ENCODE results near the gene ATXN7L3. TPM values are rescaled to one million over a fixed set of nuclear protein-coding genes. Genes with fewer than 3 reads are reported as not detected.
"Not testable (repeated sequence)": the region's sequence is repeated elsewhere in the genome, so short reads cannot be mapped to it uniquely, and the experiment has no call there.

The ATXN7L3 gene
- total RNA-seq, 1 donor from 2014 or later, result 64.4 TPM

GRCh38 chr17:44178133-44178532, 21.6 kb downstream of the ATXN7L3 start:
- DNase-seq (ENCODE audit: low spot score in 2 of 2) (no peak), FAIRE-seq (no peak)

GRCh38 chr17:44177640-44178039, 22.0 kb downstream of the ATXN7L3 start:
- DNase-seq (ENCODE audit: low spot score in 2 of 2) (no peak), FAIRE-seq (no peak)

GRCh38 chr17:44176671-44177501, 22.8 kb downstream of the ATXN7L3 start:
- no peak for FAIRE-seq
- DNase-seq (ENCODE audit: low spot score in 2 of 2), result no peak

GRCh38 chr17:44176257-44176656, 23.4 kb downstream of the ATXN7L3 start:
- FAIRE-seq (no peak), DNase-seq (ENCODE audit: low spot score in 2 of 2) (no peak)

GRCh38 chr17:44174427-44174826, 25.3 kb downstream of the ATXN7L3 start:
- DNase-seq (ENCODE audit: low spot score in 2 of 2), result no peak
- no peak for FAIRE-seq

GRCh38 chr17:44171931-44172455, 27.7 kb downstream of the ATXN7L3 start:
- no peak for FAIRE-seq

GRCh38 chr17:44170499-44171201, 29.0 kb downstream of the ATXN7L3 start, which contains the start of gene ASB16:
Gene ASB16 (plus strand): TSS chr17:44170704. CDS start chr17:44170790, 86 bp downstream.
- no peak for FAIRE-seq
- no peak for DNase-seq (ENCODE audit: low spot score in 2 of 2)

More at GRCh38 chr17:44171931-44172455, 27.7 kb downstream of the ATXN7L3 start:
- no peak for DNase-seq (ENCODE audit: low spot score in 2 of 2)

- no peak for DNase-seq (ENCODE audit: low spot score in 2 of 2)
These were observed 29.6 kb downstream of the ATXN7L3 start for GRCh38 chr17:44170135-44170498.

GRCh38 chr17:44167181-44167861, 32.4 kb downstream of the ATXN7L3 start:
- no peak for FAIRE-seq

More at GRCh38 chr17:44170135-44170498, 29.6 kb downstream of the ATXN7L3 start:
- FAIRE-seq, result no peak

GRCh38 chr17:44164476-44164875, 35.2 kb downstream of the ATXN7L3 start:
- no peak for DNase-seq (ENCODE audit: low spot score in 2 of 2)
- no peak for FAIRE-seq

More at GRCh38 chr17:44167181-44167861, 32.4 kb downstream of the ATXN7L3 start:
- no peak for DNase-seq (ENCODE audit: low spot score in 2 of 2)

- DNase-seq (ENCODE audit: low spot score in 2 of 2) (no peak), FAIRE-seq (no peak)
These were observed 40.0 kb downstream of the ATXN7L3 start for GRCh38 chr17:44159519-44160210.

GRCh38 chr17:44155488-44155887, 44.2 kb downstream of the ATXN7L3 start:
- DNase-seq (ENCODE audit: low spot score in 2 of 2), result no peak
- no peak for FAIRE-seq

- DNase-seq (ENCODE audit: low spot score in 2 of 2), result no peak
- no peak for FAIRE-seq
These were observed 46.8 kb downstream of the ATXN7L3 start for GRCh38 chr17:44152875-44153274.

GRCh38 chr17:44149750-44150329, 49.8 kb downstream of the ATXN7L3 start:
- DNase-seq (ENCODE audit: low spot score in 2 of 2), result no peak

GRCh38 chr17:44149066-44149465, 50.6 kb downstream of the ATXN7L3 start:
- FAIRE-seq, result not testable (repeated sequence)

More at GRCh38 chr17:44149750-44150329, 49.8 kb downstream of the ATXN7L3 start:
- no peak for FAIRE-seq

GRCh38 chr17:44147812-44148211, 51.9 kb downstream of the ATXN7L3 start:
- FAIRE-seq, result no peak

More at GRCh38 chr17:44149066-44149465, 50.6 kb downstream of the ATXN7L3 start:
- DNase-seq (ENCODE audit: low spot score in 2 of 2), result not testable (repeated sequence)

GRCh38 chr17:44146375-44147346, 53.0 kb downstream of the ATXN7L3 start:
- DNase-seq (ENCODE audit: low spot score in 2 of 2) (no peak), FAIRE-seq (no peak)

More at GRCh38 chr17:44147812-44148211, 51.9 kb downstream of the ATXN7L3 start:
- no peak for DNase-seq (ENCODE audit: low spot score in 2 of 2)
